HG03460 (cell line): Measurements from ENCODE around the gene BRICD5.

Experiments
- ATAC-seq: cut with Tn5 transposase; IDR thresholded peaks from one replicate; pipeline ENCODE4 v1.9.1; 2021; ENCODE audit not compliant: unreplicated experiment

BRICD5 gene

DNA sequence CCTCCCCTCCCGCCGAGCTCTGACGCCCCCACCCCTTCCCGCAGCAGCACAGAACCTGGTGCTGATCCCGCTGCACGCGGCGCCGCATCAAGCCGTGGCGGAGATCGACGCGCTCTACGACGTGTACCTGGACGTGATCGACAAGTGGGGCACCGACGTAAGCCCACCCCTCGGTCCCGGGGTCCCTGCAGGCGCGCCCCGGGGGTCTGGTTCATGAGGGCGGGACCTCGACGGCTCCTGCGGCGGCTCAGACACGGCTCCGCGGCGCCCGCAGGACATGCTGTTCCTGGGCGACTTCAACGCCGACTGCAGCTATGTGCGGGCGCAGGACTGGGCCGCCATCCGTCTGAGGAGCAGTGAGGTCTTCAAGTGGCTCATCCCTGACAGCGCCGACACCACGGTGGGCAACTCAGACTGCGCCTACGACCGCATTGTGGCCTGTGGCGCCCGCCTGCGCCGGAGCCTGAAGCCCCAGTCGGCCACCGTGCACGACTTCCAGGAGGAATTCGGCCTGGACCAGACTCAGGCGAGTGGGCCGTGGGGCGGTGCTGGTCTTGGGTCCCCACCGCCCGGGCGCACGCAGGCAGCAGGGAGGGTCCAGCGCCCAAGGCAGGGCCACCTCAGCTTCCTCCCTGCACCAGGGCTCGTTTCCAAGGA, 27.0 kb upstream of the BRICD5 start:
- ATAC-seq, result no peak

DNA sequence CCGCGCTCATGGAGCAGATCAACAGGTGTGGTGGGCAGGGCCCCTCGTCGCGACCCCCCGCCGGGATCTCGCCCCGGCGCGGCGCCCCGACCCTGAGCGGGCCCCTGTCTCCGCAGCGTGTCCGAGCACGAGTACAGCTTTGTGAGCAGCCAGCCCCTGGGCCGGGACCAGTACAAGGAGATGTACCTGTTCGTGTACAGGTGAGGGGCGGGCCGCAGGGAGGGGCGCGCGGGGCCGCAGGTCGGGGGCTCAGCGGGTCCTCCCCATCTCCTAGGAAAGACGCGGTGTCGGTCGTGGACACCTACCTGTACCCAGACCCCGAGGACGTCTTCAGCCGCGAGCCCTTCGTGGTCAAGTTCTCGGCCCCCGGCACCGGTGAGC, 26.4 kb upstream of the BRICD5 start:
- ATAC-seq, result no peak

DNA sequence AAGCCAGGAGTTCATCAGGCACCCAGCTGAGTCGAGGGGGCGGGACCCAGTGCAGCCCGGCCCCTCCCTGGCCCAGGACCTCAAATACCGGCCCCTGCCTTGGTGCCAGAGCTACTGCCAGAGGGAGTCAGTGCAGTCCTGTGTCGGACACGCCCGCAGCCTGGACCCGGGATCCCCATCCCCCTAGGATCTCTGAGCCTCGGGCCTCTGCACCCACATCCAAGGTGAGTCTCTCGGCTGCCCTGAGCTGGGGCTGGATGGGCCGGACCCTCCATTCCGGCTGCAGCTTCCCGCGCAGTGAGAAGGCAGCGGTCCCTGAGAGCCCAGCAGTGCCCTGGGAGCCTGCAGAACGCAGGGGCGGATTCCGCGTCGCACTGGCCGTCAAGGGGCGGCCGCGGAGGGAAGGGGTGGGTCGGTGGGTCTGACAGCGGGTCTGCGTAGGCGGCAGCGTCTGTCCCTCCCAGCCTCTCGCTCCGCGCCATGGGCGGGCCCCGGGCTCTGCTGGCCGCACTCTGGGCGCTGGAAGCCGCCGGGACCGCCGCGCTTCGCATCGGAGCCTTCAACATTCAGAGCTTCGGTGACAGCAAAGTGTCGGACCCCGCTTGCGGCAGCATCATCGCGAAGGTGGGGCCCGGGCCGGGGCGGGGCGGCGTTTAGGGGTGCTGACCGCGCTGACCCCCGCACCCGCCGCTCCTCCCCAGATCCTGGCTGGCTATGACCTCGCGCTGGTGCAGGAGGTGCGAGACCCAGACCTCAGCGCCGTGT, 25.9 kb upstream of the BRICD5 start, which contains the start of gene DNASE1L2:
TSS of gene DNASE1L2 (plus strand) at position 108 of the 765 bp plus-strand sequence. CDS start at position 481, 373 bp downstream.
- no peak for ATAC-seq

DNA sequence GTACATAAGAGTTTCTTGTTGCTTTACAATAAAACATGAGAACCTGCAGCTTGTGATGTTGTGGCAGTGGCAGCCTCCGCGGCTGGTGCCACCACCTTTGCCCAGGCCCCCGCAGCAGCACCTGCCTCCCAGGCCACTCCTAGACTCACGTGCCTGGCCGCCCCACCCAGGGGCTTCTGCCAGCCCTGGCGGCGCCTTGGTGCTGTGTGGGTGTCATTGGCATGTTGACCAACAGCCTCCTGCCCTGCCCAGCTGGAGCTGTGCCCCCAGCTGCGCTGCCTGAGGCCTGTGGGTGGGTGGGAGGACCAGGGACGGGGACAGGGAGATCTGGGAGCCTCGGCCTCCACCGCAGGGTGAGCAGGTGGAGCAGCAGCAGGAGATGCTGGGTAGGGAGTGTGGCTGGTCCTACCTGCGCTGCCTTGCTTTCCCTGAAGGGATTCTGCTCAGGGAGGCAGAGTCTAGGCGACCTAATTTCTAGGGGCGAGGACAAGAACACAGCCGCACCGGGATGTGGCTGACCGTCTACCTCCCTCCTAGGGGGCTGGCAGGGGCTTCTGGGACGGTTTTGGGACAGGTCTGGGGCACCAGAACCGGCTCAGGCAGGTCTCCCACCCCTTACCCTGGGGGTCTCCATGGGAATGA, 25.2 kb upstream of the BRICD5 start:
- ATAC-seq, result no peak

DNA sequence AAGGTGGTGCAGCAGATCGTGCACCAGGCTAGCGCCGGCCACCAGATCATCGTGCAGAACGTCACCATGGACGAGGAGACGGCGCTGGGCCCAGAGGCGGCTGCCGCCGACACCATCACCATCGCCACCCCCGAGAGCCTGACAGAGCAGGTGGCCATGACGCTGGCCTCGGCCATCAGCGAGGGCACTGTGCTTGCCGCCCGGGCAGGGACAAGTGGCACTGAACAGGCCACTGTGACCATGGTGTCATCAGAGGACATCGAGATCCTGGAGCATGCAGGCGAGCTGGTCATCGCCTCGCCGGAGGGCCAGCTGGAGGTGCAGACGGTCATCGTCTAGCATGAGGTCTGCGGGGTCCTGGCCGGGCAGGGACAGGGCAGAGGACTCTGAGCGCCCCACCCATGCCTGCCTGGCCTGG, 24.6 kb upstream of the BRICD5 start:
- no peak for ATAC-seq

DNA sequence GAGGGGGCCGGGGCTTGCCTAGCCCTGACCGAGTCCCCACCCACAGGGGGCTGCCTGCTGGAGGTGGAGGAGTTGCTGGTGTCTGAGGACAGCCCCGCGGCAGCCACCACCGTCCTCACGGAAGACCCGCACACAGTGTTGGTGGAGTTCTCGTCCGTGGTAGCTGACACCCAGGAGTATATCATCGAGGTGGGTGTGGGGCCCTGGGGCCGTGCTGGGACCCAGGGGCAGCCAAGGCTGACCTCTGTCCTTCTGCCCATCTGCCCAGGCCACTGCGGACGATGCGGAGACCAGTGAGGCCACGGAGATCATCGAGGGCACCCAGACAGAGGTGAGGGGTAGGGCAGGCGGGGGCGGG, 24.1 kb upstream of the BRICD5 start:
- ATAC-seq, result no peak

DNA sequence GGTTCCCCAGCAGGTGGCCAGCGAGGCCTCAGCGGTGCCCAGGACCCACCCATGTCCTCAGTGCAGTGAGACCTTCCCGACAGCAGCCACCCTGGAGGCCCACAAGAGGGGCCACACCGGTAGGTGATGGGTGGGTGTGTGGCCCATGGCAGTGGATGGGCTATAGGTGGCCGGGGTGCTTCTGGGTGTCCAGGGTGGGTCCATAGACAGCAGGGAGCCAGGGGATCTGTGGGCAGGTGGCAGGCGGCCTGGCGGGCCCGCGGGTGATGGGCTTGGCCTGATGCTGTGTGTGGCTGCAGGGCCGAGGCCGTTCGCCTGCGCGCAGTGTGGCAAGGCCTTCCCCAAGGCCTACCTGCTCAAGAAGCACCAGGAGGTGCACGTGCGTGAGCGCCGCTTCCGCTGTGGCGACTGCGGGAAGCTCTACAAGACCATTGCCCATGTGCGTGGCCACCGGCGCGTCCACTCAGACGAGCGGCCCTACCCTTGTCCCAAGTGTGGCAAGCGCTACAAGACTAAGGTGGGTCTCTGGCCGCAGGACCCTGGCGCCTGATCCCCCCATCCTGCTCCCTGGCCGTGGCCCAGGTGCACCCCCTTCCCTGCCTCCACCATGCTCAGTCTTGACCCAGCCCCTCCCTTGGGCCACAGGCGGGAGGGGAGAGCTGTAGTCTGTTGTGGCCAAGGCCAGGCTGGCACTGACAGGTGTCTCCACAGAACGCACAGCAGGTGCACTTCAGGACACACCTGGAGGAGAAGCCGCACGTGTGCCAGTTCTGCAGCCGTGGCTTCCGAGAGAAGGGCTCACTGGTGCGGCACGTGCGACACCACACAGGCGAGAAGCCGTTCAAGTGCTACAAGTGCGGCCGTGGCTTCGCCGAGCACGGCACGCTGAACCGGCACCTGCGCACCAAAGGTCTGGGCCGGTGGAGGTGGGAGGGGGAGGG, 23.5 kb upstream of the BRICD5 start:
- ATAC-seq, result no peak

DNA sequence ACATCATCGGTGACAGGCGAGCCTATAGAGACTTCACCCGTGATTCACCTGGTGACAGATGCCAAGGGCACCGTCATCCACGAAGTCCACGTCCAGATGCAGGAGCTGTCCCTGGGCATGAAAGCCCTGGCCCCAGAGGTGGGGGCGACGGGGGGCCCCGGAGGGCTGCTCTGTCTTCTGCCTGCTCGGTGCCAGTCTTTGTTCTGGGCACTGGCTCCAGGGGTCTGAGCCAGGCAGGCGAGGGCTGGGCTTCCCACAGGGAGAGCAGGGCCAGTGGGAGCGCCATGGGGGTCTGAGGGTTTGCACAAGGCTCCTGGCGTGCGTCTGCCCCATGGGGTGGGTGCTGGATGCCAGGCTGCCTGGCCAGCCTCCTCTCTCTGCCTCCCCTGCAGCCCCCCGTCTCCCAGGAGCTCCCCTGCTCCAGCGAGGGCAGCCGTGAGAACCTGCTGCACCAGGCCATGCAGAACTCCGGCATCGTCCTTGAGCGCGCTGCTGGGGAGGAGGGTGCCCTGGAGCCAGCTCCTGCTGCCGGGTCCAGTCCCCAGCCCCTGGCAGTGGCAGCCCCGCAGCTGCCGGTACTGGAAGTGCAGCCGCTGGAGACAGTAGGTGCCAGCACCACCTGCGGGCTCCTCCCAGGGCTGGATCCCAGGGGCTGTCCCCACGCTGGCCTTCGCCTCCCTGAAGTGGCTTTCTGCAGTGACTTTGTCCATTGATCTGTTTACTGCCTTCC, 22.5 kb upstream of the BRICD5 start:
- ATAC-seq, result no peak

DNA sequence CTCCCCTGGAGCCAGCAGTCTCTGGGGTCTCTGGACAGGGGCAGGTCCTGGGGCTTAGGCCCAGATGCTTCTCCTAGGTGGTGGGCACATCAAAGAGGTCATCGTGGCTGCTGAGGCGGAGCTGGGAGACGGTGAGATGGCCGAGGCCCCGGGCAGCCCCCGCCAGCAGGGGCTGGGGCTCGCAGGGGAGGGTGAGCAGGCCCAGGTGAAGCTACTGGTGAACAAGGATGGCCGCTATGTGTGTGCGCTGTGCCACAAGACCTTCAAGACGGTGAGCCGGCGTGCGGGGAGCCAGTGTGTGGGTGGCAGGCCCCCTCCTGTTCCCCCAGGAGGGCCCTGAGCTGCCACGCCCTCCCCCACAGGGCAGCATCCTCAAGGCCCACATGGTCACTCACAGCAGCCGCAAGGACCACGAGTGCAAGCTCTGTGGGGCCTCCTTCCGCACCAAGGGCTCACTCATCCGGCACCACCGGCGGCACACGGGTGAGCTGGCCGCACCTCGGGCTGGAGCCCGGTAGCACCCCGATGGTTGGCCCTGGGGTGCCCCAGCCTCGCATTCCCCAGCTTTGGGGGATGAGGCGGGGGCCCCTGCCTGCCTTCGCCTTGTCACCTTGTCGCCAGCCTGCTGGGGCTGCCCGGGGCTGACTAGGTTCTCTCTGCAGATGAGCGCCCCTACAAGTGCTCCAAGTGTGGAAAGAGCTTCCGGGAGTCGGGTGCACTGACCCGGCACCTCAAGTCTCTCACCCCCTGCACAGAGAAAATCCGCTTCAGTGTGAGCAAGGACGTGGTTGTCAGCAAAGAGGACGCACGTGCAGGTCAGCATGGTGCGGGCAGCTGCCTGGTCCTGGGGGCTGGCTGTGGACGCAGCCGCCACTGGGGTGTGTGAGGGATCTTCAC, 21.7 kb upstream of the BRICD5 start:
- no peak for ATAC-seq

DNA sequence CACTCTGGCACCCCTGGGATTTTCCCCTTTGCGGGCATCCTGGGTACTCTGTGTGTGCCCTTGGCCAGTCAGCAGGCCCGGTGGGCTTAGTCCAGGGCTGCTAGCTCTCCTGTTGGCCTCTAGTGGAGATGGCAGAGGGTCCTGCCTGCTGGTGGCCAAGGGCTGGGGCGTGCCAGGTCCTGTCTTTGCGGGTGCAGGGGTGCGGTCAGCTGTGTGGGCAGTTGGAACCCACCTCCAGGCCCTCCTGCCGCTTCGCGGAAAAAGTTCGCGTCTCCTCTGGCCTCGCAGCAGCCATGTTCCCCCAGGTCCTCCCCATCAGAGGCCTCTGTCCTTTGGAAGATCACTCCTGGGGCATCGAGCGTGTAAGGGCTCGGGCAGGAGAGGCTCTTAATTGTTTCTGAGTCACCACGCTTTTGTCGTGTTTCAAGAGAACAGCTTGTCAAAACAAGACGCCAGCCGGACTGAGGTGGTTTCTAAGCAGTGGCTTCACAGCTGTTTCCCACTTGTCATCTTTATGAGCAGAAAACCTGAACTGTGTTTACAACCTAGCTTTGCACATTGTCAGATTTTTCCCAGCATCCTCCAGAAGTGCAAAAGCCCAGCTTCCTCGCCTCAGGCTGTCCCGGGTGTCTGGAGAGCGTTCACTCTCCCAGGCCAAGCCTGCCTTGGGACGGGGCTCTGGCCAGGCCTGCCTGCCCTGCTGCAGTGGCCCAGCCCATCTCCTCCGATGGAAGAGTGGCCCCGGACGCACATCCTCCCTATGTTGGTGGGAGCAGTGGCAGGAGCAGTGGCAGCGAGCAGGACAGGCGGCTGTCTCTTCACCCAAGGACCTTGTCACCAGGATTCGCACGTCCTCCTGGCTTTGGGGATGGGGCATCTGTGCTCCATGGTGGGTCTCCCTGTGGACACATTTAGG, 20.6 kb upstream of the BRICD5 start:
- no peak for ATAC-seq

DNA sequence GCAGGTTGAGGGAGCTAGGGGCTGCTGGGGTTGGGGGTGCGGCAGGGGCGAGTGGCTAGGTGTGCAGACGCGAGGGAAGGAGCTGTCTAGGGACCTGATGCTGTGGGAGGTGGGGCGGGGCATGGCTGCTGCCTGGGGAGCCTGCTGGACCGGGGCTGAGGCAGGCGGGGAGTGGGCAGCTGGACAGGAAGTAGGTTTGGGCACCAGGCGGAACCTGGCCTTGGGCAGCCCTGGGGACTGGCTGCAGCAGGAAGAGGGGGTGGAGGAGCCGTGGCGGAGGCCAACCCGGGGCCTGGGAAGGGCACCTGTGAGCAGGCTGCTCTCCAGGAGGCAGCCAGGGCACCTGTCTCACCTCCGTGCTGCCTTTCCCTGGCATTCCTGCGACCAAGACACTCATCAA, 19.7 kb upstream of the BRICD5 start:
- no peak for ATAC-seq

DNA sequence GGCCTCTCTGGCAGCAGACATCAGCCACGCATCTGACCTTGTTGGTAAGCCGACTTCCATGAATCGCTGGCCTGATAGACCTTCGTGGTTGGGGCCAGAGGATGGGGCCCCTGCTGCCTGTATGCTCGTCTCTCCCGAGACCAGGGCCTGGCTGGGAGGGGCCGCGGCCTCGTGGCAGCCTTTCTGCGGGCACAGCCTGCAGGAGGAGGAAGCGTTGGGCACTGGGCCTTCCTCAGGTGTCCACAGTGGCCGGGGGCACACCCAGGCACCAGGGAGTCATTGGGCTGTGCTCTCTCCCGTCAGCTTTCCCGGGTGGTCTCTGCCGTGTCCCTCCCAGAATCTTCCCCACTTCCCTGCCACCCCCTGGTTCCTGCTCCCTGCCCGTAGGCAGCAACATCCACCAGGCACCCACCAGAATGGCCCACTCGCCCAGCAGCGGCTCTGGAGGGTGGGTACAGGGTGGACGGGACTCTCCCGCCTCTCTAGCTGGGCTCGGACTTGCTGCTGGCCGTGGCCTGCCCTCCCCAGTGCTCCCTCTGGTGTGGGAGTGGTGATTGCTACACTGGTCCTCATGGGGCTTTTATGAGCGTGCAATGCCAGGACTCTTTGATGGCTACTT, 19.1 kb upstream of the BRICD5 start:
- no peak for ATAC-seq

DNA sequence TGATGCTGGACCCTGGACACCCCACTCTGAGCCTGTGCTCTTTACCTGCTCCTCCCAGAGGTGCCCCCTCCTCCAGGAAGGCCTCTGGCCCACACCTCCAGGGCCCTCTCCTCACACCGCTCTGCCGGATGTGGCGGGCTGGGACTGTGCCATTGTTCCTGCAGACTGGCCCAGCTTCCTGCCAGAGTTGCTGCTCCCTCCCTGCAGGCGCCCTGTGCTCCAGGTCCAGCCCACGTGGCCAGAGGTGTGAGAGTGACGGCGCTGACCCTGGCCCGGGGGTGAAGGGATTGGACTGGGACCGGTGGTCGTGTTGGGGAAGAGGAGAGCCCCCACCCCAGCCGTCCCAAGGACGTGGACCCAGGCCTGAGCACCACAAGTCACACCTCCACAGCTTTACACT, 18.4 kb upstream of the BRICD5 start:
- no peak for ATAC-seq

DNA sequence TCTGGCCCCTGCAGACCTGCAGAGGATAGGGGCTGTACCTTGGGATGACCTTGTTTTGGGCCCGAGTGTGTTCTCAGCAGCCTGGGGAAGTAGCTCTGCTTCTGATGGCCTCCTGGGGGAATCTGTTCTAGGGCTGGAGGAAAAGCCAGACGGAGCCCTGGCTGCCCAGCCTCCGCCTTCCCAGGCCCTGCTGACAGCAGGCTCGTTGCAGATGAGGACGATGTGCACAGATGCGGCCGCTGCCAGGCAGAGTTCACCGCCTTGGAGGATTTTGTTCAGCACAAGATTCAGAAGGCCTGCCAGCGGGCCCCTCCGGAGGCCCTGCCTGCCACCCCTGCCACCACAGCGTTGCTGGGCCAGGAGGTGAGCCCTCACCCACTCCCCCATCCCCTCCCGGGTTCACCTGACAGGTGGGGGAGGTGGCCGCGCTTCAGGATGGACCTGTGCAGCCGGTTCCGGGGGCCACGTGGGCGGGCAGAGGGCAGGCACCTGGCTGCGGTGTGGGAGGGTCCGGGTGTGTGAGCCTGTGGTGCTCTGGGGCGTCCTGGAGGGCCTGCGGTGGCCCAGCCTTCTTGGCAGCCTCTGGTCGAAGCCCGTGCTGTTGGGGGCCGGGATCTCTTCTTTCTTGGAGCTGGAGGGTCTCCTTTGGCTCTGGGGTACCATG, 17.6 kb upstream of the BRICD5 start:
- ATAC-seq, result no peak

DNA sequence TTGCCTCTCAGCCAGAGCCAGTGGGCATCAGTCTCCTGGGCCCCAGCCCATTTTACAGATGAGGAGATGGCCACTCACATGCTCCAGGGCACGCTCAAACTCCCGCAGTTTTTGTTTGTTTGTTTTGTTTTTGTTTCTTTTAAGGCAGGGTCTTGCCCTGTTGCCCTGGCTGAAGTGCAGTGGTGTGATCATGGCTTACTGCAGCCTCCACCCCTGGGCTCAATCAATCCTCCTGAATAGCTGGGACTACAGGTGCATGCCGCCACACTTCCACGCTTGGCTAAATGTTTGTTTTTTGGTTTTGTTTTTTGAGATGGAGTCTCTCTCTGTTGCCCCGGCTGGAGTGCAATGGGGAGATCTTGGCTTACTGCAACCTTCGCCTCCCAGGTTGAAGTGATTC, 16.3 kb upstream of the BRICD5 start:
- ATAC-seq, result no peak

DNA sequence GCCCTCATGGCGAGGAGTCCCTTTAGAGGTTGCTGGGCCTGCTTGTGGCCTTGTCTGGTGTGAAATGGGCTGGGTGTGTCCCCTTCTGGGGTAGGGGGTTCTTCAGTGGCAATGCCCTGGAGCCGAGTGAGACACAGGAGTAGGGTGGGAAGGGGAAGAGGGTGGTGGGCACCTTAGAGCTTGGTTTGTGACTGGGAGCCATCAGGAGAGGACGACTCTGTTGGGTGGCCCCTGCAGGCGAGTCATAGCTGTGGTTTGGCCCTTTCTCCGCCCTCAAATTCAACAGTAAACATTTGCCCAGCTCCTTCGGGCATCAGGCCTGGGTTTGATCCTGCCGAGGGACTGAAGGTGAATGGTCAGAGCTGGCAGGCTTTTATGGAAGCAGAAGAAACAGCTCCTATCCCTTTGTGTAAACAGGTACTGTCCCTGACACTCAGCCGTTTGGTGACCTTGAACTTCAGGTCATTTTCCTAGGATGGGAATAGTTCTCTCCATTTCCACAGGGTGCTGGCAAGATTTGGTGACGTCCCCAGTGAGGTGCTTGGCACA, 15.7 kb upstream of the BRICD5 start:
- no peak for ATAC-seq

DNA sequence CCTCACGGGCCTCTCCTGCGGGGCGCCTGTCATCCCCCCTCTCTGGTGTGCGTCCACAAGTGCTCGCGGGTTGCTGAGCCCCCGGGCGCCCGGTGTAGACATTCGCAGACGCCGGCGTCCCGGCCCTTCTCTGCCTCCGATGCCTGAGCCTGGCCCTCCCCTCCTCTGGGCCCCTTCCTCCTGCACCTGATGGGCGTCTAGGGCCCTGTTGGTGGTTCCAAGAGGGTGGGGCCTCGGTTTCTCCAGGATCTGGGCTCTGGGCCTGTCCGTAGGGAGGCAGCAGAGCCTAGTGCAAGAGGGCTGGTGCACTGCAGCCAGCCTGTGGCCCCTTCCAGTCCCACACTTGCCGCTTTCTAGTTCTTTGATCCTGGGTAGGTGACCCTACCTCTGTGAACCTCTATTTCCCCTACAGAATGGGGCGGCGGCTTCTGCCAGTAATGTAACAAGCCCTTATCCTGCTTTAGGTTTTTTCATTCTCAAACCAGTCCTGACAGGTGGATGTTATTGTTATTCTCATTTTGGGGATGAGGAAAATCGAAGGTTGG, 13.4 kb upstream of the BRICD5 start:
- ATAC-seq, result peak; percentile 11
